K562 (cell line): ENCODE measurements around the gene FASLG. TPM values are rescaled to one million over a fixed set of nuclear protein-coding genes. Genes with fewer than 3 reads are reported as not detected.

Source experiments
- BHLHE40 ChIP-seq: IDR thresholded peaks from 2 replicates; pipeline ENCODE4 v1.6.1; 2011; ENCODE audit warnings: low read length, improper control_type of control experiment
- CEBPG ChIP-seq, 3 experiments: fragments of 200-800 bp in 1 of 3; sonication (Bioruptor generic) in 1 of 3; sonication (generic) in 1 of 3; formaldehyde crosslinking in 1 of 3; IDR thresholded peaks in 2 of 3; conservative IDR thresholded peaks in 1 of 3; 2 replicates each; pipeline versions ENCODE4 v1.6.1 to v1.8.0; 2016 to 2022; ENCODE audit warnings: missing compliant biosample characterization in 2 of 3, missing genetic modification characterization in 2 of 3, mild to moderate bottlenecking in 1 of 3, missing genetic modification reagents in 1 of 3
- COPS2 ChIP-seq: fragments of 450-650 bp; conservative IDR thresholded peaks from 2 replicates; pipeline ENCODE4 v1.6.1; 2016; ENCODE audit warnings: mild to moderate bottlenecking, moderate library complexity
- DACH1 ChIP-seq: fragments of 450-650 bp; IDR thresholded peaks from 2 replicates; pipeline ENCODE4 v1.6.1; 2018; ENCODE audit not compliant: partially characterized antibody
- DPF2 ChIP-seq: fragments of 450-650 bp; IDR thresholded peaks from 2 replicates; pipeline ENCODE4 v1.6.1; 2016
- GATAD2B ChIP-seq: fragments of 450-650 bp; IDR thresholded peaks from 2 replicates; pipeline ENCODE4 v1.6.1; 2017; ENCODE audit warnings: mild to moderate bottlenecking, borderline replicate concordance
- KLF10 ChIP-seq: fragments of 250-450 bp; sonication (Bioruptor Pico); IDR thresholded peaks from 2 replicates; pipeline ENCODE4 v1.6.1; 2021; ENCODE audit warnings: matching md5 sums
- LARP7 ChIP-seq: fragments of 450-650 bp; IDR thresholded peaks from 2 replicates; pipeline ENCODE4 v1.6.1; 2016
- MGA ChIP-seq: fragments of 450-650 bp; IDR thresholded peaks from 2 replicates; pipeline ENCODE4 v1.6.1; 2016; ENCODE audit warnings: mild to moderate bottlenecking, moderate library complexity
- MTA2 ChIP-seq: fragments of 450-650 bp; IDR thresholded peaks from 2 replicates; pipeline ENCODE4 v1.6.1; 2016; ENCODE audit warnings: low read depth
- TEAD2 ChIP-seq: fragments of 450-650 bp; IDR thresholded peaks from 2 replicates; pipeline ENCODE4 v1.6.1; 2016; ENCODE audit warnings: missing genetic modification characterization, control low read depth, missing compliant biosample characterization
- ZEB2 ChIP-seq: fragments of 450-650 bp; IDR thresholded peaks from 2 replicates; pipeline ENCODE4 v1.6.1; 2016
- ZNF174 ChIP-seq: fragments of 250-450 bp; sonication (Bioruptor Pico); IDR thresholded peaks from 2 replicates; pipeline ENCODE4 v1.4.0; 2020; ENCODE audit warnings: mild to moderate bottlenecking
- polyA plus RNA-seq, 8 experiments: library from polyadenylated mRNA; depleted of rRNA in 4 of 8; stranded (reverse) in 5 of 8; unstranded in 3 of 8; fragments of >200 nt; fragmentation: Nextera tagmentation in 2 of 8; fragmentation: Illumina TruSeq in 1 of 8; extraction: Ambion mirVana in 2 of 8; extraction: Trizol in 1 of 8; gene quantifications; 2 replicates each; pipeline versions ENCODE4 v1.2.1 to v1.2.3, GENCODE V29; 2011 to 2014; ENCODE audit warnings: inconsistent platforms in 1 of 8, missing spikeins in 1 of 8
- total RNA-seq, 7 experiments: library from RNA; depleted of rRNA in 6 of 7; stranded (reverse); fragments of >200 nt in 6 of 7; fragmentation: Illumina TruSeq in 2 of 7; extraction: Trizol in 2 of 7; gene quantifications; 2 replicates each; pipeline versions ENCODE4 v1.2.1 to v1.2.3, GENCODE V29; 2011 to 2021; ENCODE audit warnings: low replicate concordance in 1 of 7
- TF ChIP-seq, protein P1 (sequence below): fragments of 450-650 bp; IDR thresholded peaks from 2 replicates; pipeline ENCODE4 v1.6.1; 2016; ENCODE audit warnings: mild to moderate bottlenecking

Gene FASLG
- total and polyA plus RNA-seq, 9 of the 15 experiments (the other 6 are each of a cell fraction or from before 2014, with no cell fraction given) = not detected

DNA sequence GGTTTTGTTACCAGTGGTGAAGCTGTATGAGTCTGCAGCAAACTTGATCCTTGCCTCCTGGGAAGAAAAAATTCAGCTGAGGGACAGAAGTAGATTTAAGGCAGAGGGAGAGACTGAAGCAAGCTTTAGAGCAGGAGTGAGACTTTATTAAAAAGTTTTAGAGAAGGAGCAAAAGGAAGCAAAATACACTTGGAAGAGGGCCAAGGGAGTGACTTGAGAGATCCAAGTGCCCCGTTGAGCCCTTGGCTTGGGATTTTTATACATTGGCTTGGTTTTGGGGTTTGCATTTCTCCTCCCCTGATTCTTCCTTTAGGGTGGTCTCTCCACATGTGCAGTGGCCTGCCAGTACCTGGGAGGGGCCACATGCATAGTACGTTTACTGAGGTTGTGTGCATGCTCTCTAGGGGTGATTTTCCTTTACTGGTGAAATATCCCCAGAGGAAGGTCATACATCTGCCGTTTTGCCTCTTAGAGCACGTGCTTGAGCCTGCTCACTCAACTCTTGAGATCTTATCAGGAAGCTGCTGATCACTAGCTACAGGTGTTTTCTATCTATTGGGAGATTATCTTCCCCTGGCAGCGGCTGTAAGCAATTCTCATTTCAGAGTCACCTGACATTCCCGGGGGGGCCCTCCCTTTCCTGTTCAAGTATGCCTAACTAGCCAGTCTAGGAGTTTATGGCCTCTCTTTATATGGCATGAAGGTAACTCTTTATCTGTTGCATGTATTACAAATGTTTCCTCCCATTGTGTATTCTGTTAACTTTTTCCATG, 20.3 kb downstream of the FASLG start (continued):
- TF ChIP-seq, protein P1, sequence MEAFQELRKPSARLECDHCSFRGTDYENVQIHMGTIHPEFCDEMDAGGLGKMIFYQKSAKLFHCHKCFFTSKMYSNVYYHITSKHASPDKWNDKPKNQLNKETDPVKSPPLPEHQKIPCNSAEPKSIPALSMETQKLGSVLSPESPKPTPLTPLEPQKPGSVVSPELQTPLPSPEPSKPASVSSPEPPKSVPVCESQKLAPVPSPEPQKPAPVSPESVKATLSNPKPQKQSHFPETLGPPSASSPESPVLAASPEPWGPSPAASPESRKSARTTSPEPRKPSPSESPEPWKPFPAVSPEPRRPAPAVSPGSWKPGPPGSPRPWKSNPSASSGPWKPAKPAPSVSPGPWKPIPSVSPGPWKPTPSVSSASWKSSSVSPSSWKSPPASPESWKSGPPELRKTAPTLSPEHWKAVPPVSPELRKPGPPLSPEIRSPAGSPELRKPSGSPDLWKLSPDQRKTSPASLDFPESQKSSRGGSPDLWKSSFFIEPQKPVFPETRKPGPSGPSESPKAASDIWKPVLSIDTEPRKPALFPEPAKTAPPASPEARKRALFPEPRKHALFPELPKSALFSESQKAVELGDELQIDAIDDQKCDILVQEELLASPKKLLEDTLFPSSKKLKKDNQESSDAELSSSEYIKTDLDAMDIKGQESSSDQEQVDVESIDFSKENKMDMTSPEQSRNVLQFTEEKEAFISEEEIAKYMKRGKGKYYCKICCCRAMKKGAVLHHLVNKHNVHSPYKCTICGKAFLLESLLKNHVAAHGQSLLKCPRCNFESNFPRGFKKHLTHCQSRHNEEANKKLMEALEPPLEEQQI = no peak
- TF ChIP-seq TEAD2 (tag) (no peak), KLF10 (no peak), BHLHE40 (peak; percentile 59), ZEB2 (peak; percentile 53; the same call in 1 of the 2 replicates), COPS2 (no peak), LARP7 (no peak), GATAD2B (no peak), MTA2 (no peak), DACH1 (no peak), DPF2 (no peak), MGA (peak; percentile 45; the same call in 1 of the 2 replicates), ZNF174 (CRISPR knock-in tag) (no peak), CEBPG (CRISPR knock-in tag; IDR thresholded peaks at IDR 0.05) (no peak), CEBPG (tag; conservative IDR thresholded peaks at IDR 0.05 in 1 of 2, IDR thresholded peaks at IDR 0.05 in 1 of 2) (no peak)
